NCI-H1436 treated with DMSO at 0.1 percent for 48 hours (cell line): ENCODE results near the gene DSP.

Experiments
- DNase-seq: peaks from one replicate; lab custom pipeline; 2025; lab: John Stamatoyannopoulos, UW

DSP gene

DNA sequence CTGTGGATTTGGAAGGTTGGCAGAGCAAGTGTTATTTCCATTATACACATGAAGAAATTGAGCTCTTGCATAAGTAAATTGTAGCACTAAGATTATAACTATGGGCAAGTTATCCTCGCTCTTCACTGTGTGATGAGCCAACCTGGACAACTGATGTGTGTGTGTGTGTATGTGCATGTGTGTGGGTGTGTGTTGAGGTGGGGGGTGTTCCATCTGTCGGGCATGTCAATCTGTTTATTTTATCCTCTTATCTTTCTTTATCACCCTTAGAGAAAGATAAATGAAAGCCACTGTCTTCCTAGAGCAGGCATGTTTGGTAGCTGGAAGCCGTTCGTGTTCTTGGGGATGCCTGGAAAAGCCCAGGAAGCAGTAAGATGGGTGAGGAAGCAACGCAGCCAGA lies 3.0 kb upstream of the DSP start:
- DNase-seq, result no peak

DNA sequence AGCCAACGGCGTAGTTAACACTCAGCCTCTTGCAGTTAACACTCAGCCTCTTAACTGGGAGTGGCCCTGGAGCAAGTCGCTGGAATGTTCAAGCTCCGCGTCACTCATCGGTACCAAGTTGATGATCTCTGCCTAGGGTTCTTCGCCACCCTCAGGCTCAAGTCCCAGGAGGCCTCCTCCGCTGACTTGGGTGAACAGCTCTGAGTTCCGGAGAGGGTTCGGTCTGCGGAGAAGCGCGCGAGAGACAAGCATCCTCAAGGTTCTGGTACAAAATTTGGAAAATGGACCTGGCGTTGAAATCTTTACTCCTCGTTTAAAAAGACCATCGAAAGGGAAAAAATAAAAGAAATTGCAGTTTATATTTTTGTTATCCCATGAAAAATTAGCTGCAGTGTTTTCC lies 876 bp upstream of the DSP start:
- no peak for DNase-seq

DNA sequence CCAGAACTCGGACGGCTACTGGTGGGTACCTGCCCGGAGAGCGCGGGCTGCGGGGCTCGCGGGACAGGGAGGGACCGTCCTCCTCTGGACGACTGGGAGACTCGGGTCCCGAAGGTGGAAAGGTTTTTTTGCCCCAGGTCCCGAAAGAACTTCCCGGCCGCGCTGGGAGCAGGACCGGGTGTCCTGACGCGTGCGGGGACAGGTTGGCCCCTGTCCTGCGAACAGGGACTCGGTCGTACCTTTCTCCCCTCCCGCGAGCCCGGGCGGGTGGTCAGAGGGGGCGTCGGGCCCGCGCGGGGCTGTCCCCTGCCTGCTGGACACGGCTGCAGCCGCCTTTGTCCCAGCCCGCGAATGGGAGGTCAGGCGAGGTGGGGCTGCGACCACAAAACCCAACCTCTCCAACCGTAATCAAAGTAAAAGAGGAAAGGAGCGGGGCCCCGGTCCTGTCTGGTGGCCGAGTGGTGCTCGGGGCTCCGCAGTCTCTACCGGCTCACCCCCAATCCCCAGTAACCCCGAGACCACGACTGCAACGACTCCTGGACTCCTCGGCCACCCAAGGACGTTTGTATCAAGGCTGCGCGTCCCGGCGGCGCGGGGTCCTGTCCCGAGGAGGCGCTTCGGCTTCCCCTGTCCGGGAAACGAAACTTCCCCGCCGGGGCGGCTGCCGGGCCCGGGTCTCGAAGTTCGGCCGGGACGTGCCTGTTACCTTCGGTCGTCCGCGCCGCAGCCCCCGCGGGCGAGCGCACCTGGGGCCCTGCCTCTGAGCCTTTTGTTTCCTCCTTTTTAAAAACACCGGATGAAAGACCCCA lies 798 bp downstream of the DSP start:
- no peak for DNase-seq

DNA sequence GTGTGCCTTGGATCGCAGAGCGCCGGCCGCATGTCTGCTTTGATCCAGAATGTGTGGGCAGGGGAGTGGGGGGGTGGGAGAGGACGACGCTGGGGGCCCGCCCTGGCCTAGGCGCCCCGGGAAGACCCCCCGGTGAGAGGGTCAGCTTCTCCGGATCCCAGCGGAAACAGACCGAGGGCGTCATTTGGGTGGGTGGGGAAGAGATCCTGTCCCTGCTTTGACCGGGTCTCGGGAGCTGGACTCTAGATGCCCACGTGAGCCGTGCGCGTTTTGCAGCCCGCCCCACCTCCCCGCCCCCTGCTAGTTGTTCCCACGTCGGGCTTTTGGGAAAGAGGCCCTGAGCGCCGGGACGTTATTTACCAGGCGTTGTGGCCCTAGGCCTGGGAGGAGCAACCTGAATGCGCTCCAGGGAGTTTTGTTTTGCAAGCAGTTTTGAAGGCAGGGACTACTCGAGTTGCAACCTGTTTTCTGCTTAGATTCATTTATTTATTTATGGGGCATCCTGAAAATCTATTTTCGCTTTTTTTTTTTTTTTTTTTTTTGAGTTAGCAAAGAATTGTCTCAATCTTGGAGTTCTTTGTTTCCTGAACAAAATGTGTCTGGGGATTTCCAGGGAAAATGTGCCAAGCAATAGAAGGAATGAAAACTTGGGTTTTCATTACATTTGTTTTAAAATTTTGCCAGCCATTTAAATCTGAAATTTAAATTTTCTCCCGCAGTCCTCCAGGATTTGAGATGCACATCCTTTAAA lies 1.6 kb downstream of the DSP start:
- no peak for DNase-seq

DNA sequence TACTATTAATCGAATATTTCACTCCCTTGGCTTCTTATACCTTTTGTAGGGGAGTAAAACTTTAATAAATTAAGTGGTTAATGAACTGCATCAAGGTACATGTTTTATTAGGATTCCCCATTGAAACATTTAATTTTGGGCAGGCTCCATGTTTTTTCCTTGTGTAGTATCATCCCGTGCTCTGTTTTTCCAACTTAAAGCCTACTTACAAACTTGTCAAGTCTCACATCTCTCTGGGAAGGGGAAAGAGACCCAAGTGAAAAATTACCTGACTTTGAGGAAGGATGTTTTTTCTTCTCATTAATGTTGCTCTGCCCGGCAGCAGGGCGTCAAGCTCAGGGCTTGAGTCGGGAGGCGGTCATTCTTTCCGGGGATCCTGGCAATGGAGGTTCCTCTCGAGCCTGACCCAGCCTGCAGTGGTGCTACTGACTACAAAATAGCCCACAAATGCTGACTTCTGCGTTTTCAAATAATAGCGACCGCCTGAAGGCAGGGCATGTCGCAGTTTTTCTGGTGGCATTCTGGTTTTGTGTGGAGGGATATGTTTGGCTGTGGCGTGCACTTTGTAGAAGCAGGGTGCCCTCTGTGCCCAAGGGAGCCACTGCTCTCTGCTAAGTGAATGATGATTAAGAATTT lies 2.4 kb downstream of the DSP start:
- DNase-seq, result no peak

DNA sequence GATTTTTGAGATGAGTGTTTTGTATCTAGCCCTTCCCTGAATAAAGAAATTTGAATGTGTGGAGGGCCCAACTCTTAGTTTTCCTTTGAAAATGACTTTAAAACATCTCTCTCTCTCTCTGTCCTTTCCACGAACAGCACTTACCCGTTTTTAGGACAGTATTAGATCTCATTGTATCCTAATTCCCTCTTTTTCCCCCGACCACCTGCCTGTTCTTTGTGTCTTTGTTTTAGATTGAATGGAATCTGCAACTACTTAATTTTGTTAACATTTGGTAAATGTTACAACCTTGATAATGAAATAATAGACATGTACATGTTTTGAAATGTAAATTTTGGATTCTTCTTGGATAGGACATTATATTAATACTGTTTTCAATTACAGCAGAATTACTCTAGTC lies 3.1 kb downstream of the DSP start:
- DNase-seq, result no peak

DNA sequence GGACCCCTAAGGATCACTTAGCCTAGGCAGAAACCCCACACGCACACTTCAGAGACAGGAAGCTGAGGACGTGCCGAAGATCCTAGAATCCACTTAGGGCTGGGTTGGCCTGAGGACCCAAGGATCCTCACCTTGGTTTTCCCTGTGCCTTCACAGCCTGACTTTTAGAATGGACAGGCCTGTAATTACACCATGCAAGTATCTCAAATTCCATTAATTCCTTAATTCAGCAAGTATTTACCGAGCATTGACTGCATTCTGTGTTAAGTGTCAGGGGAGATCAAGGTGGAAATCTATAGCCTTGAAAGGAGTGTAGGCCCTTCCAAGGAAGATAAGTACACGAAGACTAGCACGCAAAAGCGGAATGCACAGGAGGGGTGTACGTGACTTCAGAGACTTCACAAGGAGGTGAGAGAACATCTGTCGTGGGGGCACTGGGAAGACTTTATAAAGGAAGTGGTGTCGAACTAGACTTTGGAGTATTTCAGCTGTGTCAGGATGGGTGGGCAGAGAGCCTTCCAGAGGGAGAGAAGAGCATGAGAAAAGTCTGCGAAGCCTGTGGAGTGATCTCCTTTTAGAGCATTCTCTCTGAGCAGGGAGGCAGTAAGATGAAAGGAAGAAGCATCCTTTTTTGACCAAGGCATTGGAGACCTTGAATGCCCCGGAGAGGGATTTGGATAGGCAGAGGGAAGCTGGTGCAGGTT lies 4.0 kb downstream of the DSP start:
- DNase-seq, result no peak

DNA sequence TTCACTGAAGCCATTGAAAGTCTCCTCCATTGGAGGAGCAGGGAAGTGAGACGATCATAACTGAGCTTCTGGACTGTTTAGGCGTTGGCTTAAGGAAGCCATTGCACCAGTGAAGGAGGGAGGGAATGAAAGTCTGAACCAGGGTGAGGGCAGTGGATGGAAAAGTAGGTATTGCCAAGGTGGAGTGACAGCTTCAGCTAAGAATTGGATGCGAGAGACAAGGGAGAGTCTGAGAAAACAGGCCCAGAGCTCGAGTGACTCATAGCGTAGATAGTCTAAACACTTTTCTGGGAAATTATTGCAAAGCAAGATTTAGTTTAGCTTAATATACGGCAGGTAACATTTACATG lies 4.5 kb downstream of the DSP start:
- DNase-seq, result no peak

DNA sequence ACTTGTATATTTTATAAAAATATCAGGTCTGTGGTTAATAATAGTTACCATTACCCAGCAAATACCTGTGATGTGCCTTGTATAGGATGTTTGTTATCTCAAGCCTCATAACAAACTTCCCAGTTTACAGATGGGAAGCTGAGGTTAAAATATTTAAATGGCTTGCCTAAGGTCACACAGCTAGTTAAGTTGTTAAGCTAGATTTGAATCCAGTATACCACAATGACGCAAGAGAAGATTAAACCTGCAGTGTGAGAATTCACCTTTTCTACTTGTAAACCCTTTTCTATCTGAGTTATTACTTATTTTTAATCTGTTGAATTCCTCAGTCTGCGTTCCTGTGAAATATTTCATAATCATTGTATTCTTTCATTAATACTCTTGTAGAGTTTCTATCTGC lies 4.9 kb downstream of the DSP start:
- DNase-seq, result no peak

DNA sequence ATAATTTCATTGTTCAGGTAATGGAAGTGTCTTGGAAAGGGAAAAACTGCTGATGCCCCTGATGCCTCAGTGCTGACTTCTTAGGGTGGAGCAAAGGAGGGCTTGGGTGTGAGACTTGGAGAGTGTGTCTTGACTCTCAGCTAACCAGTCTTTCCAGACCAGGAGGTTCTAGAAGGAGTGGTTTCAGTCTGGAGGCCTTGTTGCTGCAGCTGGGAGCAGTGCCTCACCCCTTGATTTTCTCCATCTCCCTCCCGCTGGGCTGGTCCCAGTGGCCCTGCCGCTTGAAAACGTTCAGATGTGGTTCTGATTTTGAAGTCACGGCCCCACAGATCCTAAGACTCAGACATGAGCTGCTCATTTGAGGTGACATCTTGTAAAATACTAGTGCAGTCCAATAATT lies 5.4 kb downstream of the DSP start:
- no peak for DNase-seq

DNA sequence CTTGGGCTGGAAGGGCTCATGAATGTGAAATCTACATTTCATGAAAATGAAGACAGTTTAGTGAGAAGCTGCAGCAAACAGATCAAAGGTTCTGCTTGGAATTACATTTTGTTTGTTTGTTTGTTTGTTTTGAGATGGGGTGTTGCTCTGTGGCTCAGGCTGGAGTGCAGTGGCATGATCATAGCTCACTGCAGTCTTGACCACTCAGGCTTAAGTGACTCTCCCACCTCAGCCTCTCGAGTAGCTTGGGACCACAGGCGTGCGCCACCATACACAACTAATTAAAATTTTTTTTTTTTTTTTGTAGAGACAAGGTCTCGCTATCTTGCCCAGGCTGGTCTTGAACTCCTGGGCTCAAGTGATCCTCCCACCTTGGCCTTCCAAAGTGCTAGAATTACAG lies 5.8 kb downstream of the DSP start:
- no peak for DNase-seq

DNA sequence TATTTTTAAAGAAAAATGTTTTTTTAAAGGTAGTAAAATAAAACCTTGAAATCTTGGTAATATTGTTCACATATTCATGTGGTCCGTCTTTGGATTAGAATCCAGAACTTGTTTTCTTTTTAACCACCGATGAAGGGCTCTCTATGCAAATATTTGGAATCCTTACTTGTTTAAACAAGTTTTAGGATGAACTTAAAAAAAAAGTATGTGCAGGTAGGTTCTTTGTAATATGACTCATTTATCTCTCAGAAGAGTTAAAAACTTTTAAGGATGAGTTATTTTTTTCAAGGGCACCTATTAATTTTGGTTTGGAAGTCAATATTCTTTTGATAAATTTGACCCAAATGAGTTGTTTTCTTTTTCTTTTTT lies 8.9 kb downstream of the DSP start:
- DNase-seq, result no peak

DNA sequence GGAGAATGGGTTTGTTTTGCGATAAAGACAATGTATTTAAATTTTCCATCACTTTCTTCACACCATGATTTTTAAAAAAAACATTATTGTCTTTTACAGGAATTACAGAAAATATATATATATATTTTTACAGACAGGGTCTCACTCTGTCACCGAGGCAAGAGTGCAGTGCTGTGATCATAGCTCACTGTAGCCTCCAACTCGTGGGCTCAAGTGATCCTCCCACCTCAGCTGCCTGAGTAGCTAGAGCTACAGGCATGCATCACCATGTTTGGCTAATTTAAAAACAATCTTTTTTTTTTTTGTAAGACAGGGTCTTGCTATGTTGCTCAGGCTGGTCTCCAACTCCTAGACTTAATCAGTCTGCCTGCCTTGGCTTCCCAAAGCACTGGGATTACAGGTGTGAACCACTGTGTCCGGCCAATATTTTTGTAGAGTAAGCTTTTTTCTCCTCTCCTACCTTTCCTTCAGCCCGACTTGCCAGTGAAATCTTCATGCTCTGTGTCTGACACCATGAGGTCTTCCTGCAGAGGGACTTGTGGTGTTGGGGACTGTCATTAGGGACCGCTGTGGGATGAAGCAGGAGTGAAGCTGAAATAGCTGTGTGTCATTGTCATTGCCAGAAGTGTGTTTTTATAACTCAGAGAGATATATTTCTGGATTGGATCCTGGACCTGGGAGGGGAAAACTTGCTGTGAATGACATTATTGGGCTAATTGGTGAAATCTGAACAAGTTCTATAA lies 13.2 kb downstream of the DSP start:
- DNase-seq, result no peak

DNA sequence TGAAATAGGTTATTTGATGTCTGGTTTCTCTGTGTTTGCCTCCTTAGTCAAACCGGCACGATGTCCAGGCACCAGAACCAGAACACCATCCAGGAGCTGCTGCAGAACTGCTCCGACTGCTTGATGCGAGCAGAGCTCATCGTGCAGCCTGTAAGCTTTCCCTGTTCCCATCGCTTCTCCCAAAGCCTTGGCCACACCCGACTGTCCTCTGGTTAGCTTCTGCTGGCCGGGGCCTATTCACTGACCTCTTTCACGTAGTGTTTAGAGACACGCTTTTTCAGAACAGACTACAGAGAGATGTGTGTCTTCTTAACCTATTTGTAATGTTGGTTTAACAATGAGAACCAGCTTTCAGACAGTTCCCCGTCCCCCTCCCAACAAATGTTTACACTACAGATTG lies 14.2 kb downstream of the DSP start:
- DNase-seq, result no peak

DNA sequence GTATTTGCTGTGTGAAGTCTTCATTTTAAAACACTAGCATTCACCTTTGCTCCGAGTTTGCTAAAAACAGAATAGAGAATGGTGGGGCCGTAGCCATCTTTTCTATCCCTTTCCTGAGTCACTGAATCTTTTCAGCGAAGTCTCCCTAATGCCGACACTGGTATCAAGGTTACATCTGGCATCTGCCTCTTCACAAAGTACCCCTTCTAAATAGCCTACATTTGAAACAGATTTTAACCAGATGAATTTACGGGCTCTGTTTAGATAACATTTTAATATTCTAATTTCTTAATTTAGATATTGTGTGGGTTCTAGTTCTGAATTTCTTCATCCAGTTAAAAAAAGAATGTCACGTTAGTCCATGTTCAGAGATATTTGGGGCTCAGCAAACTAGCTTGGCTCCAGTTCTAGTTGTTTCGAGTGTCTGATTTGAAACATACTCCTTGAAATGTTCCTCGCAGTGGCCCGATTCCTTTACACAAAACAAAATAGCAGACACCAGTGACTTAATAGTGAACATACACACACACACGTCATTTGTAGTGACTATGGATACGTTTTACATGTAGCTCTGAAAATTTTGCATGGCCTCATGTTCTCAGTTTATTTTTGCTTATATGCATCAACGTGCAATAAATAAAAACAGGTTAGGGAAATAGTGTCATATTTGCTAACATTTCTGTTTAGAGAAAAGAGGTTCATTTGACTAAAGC lies 15.1 kb downstream of the DSP start:
- DNase-seq, result no peak

DNA sequence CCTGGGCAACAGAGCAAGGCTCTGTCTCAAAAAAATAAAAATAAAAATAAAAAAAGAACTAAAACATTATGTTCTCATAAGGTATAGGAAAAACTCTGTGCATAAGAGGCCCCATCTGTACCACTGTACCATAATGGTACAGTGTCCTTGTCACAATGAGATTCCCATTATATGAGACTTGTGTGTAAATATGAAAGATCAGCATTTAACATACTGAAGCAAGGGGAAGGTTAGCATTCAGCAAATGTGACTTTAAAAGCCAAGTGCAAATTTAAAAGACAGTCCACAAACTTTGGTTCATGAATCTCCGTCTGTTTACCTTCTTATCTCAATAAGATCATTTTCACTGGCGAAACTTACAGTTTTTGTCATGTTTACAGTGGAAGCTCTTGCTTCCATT lies 16.2 kb downstream of the DSP start:
- no peak for DNase-seq

DNA sequence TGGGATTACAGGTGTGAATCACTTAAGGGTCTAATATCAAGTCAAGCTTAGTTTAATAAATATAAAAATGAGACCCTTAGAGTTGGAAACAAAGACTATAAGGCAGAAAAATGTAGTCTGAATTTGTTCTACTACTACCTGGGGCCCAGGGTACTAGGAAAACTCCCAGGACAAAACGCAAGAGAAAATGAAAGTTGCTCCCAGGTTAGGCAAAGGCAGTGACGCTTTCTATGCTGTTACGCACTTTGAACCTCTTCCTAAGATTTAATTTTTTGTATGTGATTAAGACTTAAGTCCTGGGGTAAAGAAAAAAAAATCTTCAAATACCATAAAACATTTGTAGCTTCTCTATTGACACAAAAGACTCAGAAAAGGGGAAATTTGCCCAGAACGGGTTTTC lies 17.3 kb downstream of the DSP start:
- DNase-seq, result no peak

DNA sequence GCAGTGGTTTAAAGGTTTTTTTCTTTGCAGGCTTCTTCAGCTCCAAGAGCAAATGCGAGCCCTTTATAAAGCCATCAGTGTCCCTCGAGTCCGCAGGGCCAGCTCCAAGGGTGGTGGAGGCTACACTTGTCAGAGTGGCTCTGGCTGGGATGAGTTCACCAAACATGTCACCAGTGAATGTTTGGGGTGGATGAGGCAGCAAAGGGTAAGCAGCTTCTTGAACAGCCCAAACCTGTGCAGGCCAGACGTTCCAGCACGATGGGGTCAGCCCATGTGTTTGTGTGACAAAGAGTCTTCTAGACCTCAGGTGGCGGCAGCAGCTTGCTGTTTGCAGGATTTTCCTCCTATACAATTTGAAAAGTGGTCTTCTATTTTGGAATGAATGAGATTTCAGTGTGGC lies 17.7 kb downstream of the DSP start:
- DNase-seq, result no peak

DNA sequence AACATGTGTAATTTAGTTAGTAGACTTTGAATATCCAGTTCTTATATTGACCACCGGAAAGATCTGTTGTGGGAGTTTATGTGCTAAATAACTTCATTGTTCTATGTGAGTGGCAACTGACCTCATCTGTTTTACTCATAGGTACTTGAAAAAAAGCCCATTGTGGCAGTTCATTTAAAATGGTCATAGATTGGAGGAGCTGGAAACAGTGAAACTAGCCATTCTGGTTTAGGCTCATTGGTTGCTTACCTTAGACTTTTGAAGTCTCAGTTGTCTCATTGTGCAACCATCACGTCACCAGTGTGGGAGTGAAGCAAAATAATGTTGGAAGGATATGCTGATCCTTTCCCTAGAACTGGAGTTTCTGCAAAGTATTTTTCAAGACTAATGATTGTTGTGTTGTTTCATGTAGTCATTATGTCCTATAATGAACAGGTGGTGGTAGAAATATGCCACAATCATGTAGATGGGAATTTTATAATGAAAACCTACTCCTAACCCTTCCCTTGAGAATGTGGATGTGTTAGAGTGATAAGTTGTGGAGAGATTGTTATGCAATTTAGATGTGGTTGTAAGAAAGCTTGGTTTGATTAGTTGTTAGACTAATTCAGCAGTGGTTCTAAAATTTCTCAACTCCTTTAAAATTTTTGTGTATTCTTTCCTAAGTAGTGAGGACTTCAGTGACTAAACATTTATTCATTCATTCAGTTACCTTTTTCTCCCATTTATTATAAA lies 18.3 kb downstream of the DSP start:
- DNase-seq, result no peak

DNA sequence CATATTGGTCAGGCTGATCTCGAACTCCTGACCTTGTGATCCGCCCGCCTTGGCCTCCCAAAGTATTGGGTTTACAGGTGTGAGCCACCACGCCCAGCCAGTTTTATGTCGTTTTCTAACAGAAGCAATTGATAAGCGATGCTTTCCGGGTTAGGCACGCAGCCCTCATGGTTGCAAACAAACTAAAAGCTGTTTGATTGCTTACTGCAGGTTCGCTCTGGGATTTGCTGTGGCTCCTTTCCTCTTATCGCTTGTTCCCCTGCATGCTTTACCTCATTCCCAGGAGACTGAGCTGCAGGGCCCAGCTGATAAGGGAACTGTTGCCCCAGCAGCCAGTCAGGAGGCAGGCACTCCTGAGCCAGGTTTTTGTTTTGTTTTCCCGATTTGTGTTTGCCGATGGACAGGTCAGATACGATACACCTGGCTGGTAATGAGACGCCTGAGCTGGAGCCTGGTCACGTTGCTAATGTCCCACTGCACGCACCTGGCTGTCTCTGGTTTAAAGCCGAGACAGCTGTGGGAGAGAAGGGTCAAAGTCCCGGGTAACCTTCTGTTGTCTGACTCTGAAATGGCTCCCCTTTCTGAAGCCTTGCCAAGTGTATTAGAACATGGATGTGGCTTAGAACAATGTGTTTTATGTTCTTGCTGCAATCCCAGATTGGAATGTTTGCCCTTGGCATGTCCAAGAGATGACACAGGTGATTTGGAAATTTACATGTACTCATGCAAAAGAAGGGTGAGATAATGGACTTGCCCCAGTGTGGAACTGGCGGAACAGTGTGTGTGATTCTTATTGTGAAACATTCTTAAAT lies 19.9 kb downstream of the DSP start:
- peak; percentile 31 for DNase-seq
